ENCODE data around the gene CTXN1. TPM values are rescaled to one million over a fixed set of nuclear protein-coding genes. Genes with fewer than 3 reads are reported as not detected.

CTXN1 gene
- 28.3 and 53.8 TPM in 2 replicates for polyA plus RNA-seq (2012; rRNA removed)
- 26.2 and 42.1 TPM in 2 replicates for polyA plus RNA-seq (2012; cell fraction: cytosol; rRNA removed)
- polyA plus RNA-seq (2012; cell fraction: nucleus; rRNA removed): 29.2 and 60.3 TPM in 2 replicates

GRCh38 chr19:7926021-7926726, at the start of gene CTXN1:
CTXN1 (minus strand) TSS chr19:7926135; CDS start chr19:7925538, 597 bp downstream.
- Histone ChIP-seq H3K79me2 (ENCODE audit: insufficient read depth) (peaks cover 22% of the 10 kb centered on the region; the same call in 1 of the 2 replicates), H3K4me2 (peak within 1 kb of the TSS; percentile 88), H2AFZ (ENCODE audit: low read depth) (no peak within 1 kb of the TSS; the same call in 1 of the 2 replicates), H3K9ac (peak within 1 kb of the TSS; percentile 63; the same call in 1 of the 2 replicates), H3K27me3 (ENCODE audit: insufficient read depth) (no peaks in the 10 kb centered on the region), H3K9me2 (no peaks in the 10 kb centered on the region), H3K36me3 (replicated peaks in 1 of 2; ENCODE audit: control insufficient read depth in 1 of 2, insufficient read depth in 2 of 2, low read length in 1 of 2) (peaks cover 11 to 28% of the 10 kb centered on the region in 2 experiments), H4K20me1 (ENCODE audit: insufficient read depth) (peaks cover 36% of the 10 kb centered on the region), H3K4me1 (ENCODE audit: control insufficient read depth in 1 of 2, insufficient read depth in 2 of 2, low read depth in 1 of 2, low read length in 1 of 2) (peaks cover 47 to 60% of the 10 kb centered on the region in 2 experiments), H3K9me3 (no peaks in the 10 kb centered on the region), H3F3A (replicated peaks; ENCODE audit: insufficient read depth) (peaks cover 37% of the 10 kb centered on the region), H3K4me3 (ENCODE audit: low read depth in 2 of 2, low read length in 1 of 2) (peak within 1 kb of the TSS; percentile 68 to 72), H3K27ac (ENCODE audit: low read depth in 2 of 2, low read length in 1 of 2) (peak within 1 kb of the TSS; percentile 52 to 81; a peak in 3 of 4 replicates)
- CTCF ChIA-PET: interaction anchor here (1.7 to 6.7 kb wide), 4 partner anchors 8 to 73 kb away, joined by 7 to 69 read pairs (median 10); partner anchors contain the start of gene TIMM44
- POLR2A ChIA-PET: interaction anchor here (0.6 to 1.0 kb wide), 2 partner anchors 18 to 174 kb away, joined by 5 to 6 read pairs; partner anchors contain the start of gene TIMM44
- DNase-seq: peak; percentile 94
- WGBS (ENCODE audit: low lambda C conversion rate): 24% methylated on average over 9 of the region's 65 CpGs
- TF ChIP-seq NRF1 (IDR thresholded peaks at IDR 0.05; ENCODE audit: low read depth, low read length): peak; percentile 66
- TF ChIP-seq RAD21 (IDR thresholded peaks at IDR 0.05; ENCODE audit: low read length): no peak
- TF ChIP-seq JUND (IDR thresholded peaks at IDR 0.05): no peak
- peak; percentile 44; the same call in 1 of the 2 replicates for TF ChIP-seq POLR2AphosphoS5 (IDR thresholded peaks at IDR 0.05; ENCODE audit: low read depth, low read length)
- TF ChIP-seq USF1 (IDR thresholded peaks at IDR 0.05; ENCODE audit: borderline replicate concordance, low read depth): no peak
- TF ChIP-seq MXI1 (IDR thresholded peaks at IDR 0.05; ENCODE audit: low read depth, low read length): 0 out of 2 replicates have a peak, but pooled peaks have one; percentile 5
- TF ChIP-seq RFX5 (IDR thresholded peaks at IDR 0.05; ENCODE audit: low read length): no peak

GRCh38 chr19:7975037-7975436, 49.1 kb upstream of the CTXN1 start:
- CTCF ChIA-PET: interaction anchor here (1.5 to 9.1 kb wide), 3 partner anchors 25 to 31 kb away, joined by 3 to 81 read pairs (median 4); partner anchors contain the start of gene ELAVL1
- peaks cover 0 to 69% of the 10 kb centered on the region in 2 experiments for H3K36me3 ChIP-seq (replicated peaks in 1 of 2; ENCODE audit: control insufficient read depth in 1 of 2, insufficient read depth in 2 of 2, low read length in 1 of 2)
- TF ChIP-seq RXRA (IDR thresholded peaks at IDR 0.05; ENCODE audit: borderline replicate concordance, low read depth): no peak
- TF ChIP-seq JUND (IDR thresholded peaks at IDR 0.05): no peak
- TF ChIP-seq EZH2phosphoT487 (IDR thresholded peaks at IDR 0.05; ENCODE audit: borderline replicate concordance, low read depth): no peak
- TF ChIP-seq REST (IDR thresholded peaks at IDR 0.05; ENCODE audit: low read depth, low read length): no peak
- no peak for TF ChIP-seq MEF2A (IDR thresholded peaks at IDR 0.05; ENCODE audit: borderline replicate concordance, low read depth)
- TF ChIP-seq POLR2AphosphoS5 (IDR thresholded peaks at IDR 0.05; ENCODE audit: low read depth, low read length): no peak
- TF ChIP-seq MAX (IDR thresholded peaks at IDR 0.05; ENCODE audit: low read depth): no peak
- TF ChIP-seq FOXM1 (IDR thresholded peaks at IDR 0.05; ENCODE audit: low read depth): no peak
- TF ChIP-seq RFX5 (IDR thresholded peaks at IDR 0.05; ENCODE audit: low read length): no peak
- TF ChIP-seq PBX3 (IDR thresholded peaks at IDR 0.05): no peak
- no peak for TF ChIP-seq NFIC (IDR thresholded peaks at IDR 0.05; ENCODE audit: borderline replicate concordance)
- no peak for TF ChIP-seq FOXJ3 (CRISPR knock-in tag; IDR thresholded peaks at IDR 0.05)
- TF ChIP-seq RCOR1 (IDR thresholded peaks at IDR 0.05; ENCODE audit: low read length): no peak
- no peak for TF ChIP-seq ELF1 (IDR thresholded peaks at IDR 0.05)
- TF ChIP-seq GATA2 (CRISPR knock-in tag; IDR thresholded peaks at IDR 0.05): no peak
- TF ChIP-seq IRF3 (IDR thresholded peaks at IDR 0.05; ENCODE audit: low read depth, low read length): no peak

More at GRCh38 chr19:7975037-7975436, 49.1 kb upstream of the CTXN1 start:
- DNase-seq: no peak
- Histone ChIP-seq H3K4me3 (ENCODE audit: low read depth in 2 of 2, low read length in 1 of 2) (no peak overlapping the region), H2AFZ (ENCODE audit: low read depth) (no peak overlapping the region), H3K9ac (no peak overlapping the region), H3K79me2 (ENCODE audit: insufficient read depth) (peaks cover 8% of the 10 kb centered on the region; the same call in 1 of the 2 replicates), H3F3A (replicated peaks; ENCODE audit: insufficient read depth) (no peaks in the 10 kb centered on the region), H3K4me1 (ENCODE audit: control insufficient read depth in 1 of 2, insufficient read depth in 2 of 2, low read depth in 1 of 2, low read length in 1 of 2) (no peaks in the 10 kb centered on the region), H3K27me3 (ENCODE audit: insufficient read depth) (no peaks in the 10 kb centered on the region), H3K4me2 (no peak overlapping the region), H3K9me2 (no peaks in the 10 kb centered on the region), H3K27ac (ENCODE audit: low read depth in 2 of 2, low read length in 1 of 2) (no peak overlapping the region; a peak in 1 of 4 replicates), H3K9me3 (no peaks in the 10 kb centered on the region), H4K20me1 (ENCODE audit: insufficient read depth) (peaks cover 33% of the 10 kb centered on the region)
- WGBS (ENCODE audit: low lambda C conversion rate): 100% methylated on average over 2 of the region's 7 CpGs
- POLR2A ChIA-PET: no interaction called here

Measured in SK-N-SH (cell line).